Stimulated activated CD8-positive, alpha-beta memory T cell treated with anti-CD3 and anti-CD28 coated beads, Interleukin-7, amount 100 ng/mL, for 24 hours (primary cell): Measurements from ENCODE around the gene CFAP69.

ENCODE experiments used
- DNase-seq: peaks from one replicate; pipeline ENCODE4 v3.0.0-alpha.2; 2020; ENCODE audit warnings: low read depth

The CFAP69 gene, protein sequence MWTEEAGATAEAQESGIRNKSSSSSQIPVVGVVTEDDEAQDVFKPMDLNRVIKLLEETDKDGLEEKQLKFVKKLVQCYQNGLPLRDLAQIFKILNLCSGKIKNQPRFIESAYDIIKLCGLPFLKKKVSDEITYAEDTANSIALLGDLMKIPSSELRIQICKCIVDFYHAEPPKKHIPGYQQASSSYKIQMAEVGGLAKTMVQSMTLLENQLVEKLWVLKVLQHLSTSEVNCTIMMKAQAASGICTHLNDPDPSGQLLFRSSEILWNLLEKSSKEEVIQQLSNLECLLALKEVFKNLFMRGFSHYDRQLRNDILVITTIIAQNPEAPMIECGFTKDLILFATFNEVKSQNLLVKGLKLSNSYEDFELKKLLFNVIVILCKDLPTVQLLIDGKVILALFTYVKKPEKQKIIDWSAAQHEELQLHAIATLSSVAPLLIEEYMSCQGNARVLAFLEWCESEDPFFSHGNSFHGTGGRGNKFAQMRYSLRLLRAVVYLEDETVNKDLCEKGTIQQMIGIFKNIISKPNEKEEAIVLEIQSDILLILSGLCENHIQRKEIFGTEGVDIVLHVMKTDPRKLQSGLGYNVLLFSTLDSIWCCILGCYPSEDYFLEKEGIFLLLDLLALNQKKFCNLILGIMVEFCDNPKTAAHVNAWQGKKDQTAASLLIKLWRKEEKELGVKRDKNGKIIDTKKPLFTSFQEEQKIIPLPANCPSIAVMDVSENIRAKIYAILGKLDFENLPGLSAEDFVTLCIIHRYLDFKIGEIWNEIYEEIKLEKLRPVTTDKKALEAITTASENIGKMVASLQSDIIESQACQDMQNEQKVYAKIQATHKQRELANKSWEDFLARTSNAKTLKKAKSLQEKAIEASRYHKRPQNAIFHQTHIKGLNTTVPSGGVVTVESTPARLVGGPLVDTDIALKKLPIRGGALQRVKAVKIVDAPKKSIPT

GRCh38 chr7:90244909-90245851, at the start of gene CFAP69:
Gene CFAP69, plus strand, starts transcription at chr7:90245174. Its CDS starts 251 bp downstream, at chr7:90245425.
- DNase-seq, result peak; percentile 78

DNA sequence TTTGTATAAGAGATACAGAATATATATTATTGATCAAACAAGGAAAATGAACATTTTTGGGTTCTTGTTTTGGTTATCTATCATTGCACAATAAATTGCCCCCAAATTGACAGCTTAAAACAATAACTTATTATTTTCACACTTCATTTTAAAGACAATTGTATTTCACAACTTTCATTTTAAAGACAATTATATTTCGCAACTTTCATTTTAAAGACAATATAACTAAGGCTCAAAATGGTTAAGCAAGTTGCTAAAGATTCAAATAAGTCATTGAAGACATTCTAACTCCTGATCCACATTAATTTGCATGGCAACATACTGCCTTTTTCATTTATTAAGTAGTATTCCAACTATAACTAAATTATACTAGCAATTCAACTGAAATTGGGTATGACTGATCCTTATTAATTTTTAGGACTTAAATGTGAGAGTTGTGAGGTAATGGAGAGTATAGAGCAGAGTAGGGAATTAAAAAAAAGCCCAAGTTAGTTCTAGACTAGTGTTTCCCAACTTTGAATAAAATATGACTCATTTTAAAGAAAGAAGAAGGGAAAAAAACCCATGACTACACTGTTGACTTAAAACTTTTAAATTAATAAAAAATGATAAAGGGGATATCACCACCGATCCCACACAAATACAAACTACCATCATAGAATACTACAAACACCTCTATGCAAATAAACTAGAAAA, 43.3 kb upstream of the CFAP69 start:
- no peak for DNase-seq

GRCh38 chr7:90207956-90208355, 37.0 kb upstream of the CFAP69 start:
- no peak for DNase-seq

DNA sequence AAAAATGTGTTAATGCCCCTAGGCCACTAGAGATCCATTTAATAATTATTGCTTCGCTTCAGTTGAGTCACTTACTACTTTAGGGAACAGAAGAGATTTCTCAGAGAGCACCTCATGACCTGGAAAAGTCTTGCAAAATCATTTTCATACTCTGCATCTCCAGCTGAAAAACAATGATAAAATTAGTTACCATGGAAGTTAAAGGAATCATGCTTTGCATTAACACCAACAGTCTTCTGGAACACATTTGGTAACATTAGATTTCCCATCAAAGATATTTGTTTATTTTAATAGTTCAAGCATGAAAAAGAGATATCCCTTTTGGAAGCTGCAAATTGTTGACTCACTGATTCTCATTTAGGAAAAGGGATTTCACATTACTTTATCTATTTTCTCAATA, 35.2 kb upstream of the CFAP69 start:
- DNase-seq, result no peak

- no peak for DNase-seq
Measured at GRCh38 chr7:90210475-90210874, 34.5 kb upstream of the CFAP69 start.

- no peak for DNase-seq
Measured at GRCh38 chr7:90210981-90211380, 34.0 kb upstream of the CFAP69 start.

DNA sequence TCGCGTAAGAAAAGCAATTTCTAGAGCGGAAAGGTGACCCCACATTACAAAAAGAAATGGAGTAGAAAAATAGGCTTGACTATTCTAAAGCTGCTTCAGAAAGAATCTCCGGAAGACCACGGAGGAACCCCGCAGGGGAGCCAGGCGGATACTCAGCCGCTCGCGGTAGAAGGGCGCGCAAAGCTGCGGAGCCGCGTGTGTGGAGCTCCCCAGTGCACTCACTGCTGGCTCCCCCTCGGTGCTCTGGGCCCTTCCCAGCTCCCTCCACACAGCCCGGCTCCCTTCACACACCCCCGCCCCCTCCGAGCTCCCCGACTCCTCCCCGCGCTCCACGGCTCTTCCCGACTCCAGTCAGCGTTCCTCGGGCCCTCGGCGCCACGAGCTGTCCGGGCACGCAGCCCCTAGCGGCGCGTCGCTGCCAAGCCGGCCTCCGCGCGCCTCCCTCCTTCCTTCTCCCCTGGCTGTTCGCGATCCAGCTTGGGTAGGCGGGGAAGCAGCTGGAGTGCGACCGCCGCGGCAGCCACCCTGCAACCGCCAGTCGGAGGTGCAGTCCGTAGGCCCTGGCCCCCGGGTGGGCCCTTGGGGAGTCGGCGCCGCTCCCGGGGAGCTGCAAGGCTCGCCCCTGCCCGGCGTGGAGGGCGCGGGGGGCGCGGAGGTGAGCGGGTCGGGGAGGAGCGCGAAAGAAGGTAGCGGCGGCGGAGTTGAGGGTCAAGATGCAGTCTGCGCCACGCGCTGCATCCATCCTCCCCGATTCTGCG, 33.4 kb upstream of the CFAP69 start, which contains the start of gene STEAP2:
Gene STEAP2, plus strand, starts transcription at position 350 of the 758 bp plus-strand sequence. CDS start 13,343 bp downstream, outside the sequence.
- peak; percentile 3 for DNase-seq

GRCh38 chr7:90212149-90212495, 32.9 kb upstream of the CFAP69 start:
- DNase-seq, result no peak

DNA sequence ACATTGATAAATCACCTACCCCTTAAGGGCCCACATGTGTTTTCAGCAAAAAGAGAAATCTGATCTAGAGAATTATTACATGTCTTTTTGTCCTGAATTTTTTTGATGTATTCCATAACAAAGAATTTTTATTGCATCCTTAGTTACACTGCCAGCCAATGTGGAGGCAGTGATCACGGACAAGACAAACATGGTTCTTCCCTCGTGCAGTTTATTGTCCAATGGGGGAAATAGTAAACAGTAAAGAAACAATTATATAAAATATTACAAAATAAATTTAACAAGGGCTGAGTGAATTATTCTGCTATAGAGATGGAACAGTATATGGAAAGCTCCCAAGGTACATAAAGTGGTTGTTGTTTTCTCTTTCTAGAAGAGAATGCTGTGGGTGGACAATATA, 31.5 kb upstream of the CFAP69 start:
- no peak for DNase-seq

DNA sequence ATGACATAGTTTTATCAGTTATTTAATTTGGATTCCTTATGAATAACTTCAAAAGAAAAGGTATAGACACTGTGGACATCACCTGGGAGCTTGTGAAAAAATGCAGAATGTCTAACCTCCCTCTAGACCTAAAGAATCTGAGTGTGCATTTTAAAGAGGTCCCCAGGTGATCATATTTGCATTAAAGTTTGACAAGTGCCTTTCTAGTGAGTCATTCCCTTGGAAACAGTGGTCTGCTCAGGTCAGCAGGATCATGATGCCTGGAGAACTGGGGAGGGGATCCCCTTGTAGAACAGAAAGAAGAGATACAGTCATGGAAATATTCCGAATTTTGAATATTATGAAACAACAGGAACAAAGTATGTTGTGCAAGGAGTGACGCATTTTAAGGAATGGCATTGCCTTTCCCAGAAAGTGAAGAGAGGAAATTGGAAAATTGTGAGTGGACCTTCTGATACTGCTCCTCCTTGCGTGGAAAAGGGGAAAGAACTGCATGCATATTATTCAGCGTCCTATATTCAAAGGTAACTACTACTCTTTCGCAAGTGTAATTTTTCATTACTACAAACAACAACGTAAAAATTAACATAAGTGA, 28.8 kb upstream of the CFAP69 start:
- no peak for DNase-seq

GRCh38 chr7:90216771-90217170, 28.2 kb upstream of the CFAP69 start:
- no peak for DNase-seq

- no peak for DNase-seq
Measured at GRCh38 chr7:90222390-90222789, 22.6 kb upstream of the CFAP69 start.

GRCh38 chr7:90222811-90223725, 21.9 kb upstream of the CFAP69 start:
- DNase-seq, result no peak

GRCh38 chr7:90224195-90224594, 20.8 kb upstream of the CFAP69 start:
- no peak for DNase-seq

- DNase-seq, result no peak
Measured at GRCh38 chr7:90225181-90225580, 19.8 kb upstream of the CFAP69 start.

GRCh38 chr7:90225601-90226000, 19.4 kb upstream of the CFAP69 start:
- DNase-seq, result no peak

- no peak for DNase-seq
Measured at GRCh38 chr7:90227259-90227658, 17.7 kb upstream of the CFAP69 start.

GRCh38 chr7:90229682-90230081, 15.3 kb upstream of the CFAP69 start:
- no peak for DNase-seq

DNA sequence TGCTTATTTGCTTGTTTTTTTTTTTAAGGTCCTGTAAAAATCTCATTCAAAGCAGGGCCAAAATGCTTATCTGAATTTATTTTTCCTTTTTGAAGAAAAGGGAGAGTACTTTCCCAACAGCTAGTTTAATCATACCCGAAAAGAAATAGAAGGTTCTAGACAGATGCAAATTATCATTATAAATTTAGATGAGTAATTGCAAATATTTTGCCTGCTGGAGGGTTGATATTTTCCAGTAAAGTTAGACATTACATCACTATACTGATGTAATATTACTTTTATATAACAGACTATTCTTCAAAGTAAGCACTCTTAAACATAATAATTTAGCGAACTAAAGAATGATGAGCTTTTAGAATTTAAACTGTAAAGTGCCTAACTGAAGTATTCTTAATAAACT, 14.1 kb upstream of the CFAP69 start:
- DNase-seq, result no peak
